A172 (cell line): ENCODE measurements around the gene PRDM13. TPM values are rescaled to one million over a fixed set of nuclear protein-coding genes. Genes with fewer than 3 reads are reported as not detected.
"Not testable (repeated sequence)": the region's sequence is repeated elsewhere in the genome, so short reads cannot be mapped to it uniquely, and the experiment has no call there.

ENCODE experiments used
- DNase-seq: peaks from one replicate; pipeline ENCODE4 v3.0.0-alpha.2; 2015; ENCODE audit warnings: low spot score
- total RNA-seq: library from RNA; depleted of rRNA; stranded (reverse); fragments of >200 nt; shearing (Covaris generic); gene quantifications from 2 replicates; pipeline ENCODE4 v1.2.3, GENCODE V29; 2014; rRNA removed

The PRDM13 gene
- total RNA-seq, result not detected in 2 replicates

- no peak for DNase-seq
Observed at GRCh38 chr6:99606656-99607415, at the start of gene PRDM13. PRDM13 (plus strand) TSS chr6:99606833; CDS start chr6:99607035, 202 bp downstream.

- DNase-seq, result no peak
Observed at GRCh38 chr6:99559057-99559456, 47.6 kb upstream of the PRDM13 start.

- no peak for DNase-seq
Observed at GRCh38 chr6:99560668-99561067, 46.0 kb upstream of the PRDM13 start.

GRCh38 chr6:99563056-99563723 is 43.4 kb upstream of the PRDM13 start:
- DNase-seq, result no peak

GRCh38 chr6:99568103-99568933 is 38.3 kb upstream of the PRDM13 start, which contains the start of gene CCNC:
CCNC (minus strand) TSS chr6:99568660; CDS start chr6:99568527, 133 bp downstream.
- peak; percentile 92 for DNase-seq

GRCh38 chr6:99573980-99574617 is 32.5 kb upstream of the PRDM13 start:
- no peak for DNase-seq

GRCh38 chr6:99575544-99576227 is 30.9 kb upstream of the PRDM13 start:
- no peak for DNase-seq

GRCh38 chr6:99579781-99580180 is 26.9 kb upstream of the PRDM13 start:
- no peak for DNase-seq

- DNase-seq, result no peak
Observed at GRCh38 chr6:99587792-99588191, 18.8 kb upstream of the PRDM13 start.

- DNase-seq, result peak; percentile 30
Observed at GRCh38 chr6:99588618-99589289, 17.9 kb upstream of the PRDM13 start.

- no peak for DNase-seq
Observed at GRCh38 chr6:99589290-99589672, 17.4 kb upstream of the PRDM13 start.

GRCh38 chr6:99589907-99590493 is 16.6 kb upstream of the PRDM13 start:
- DNase-seq, result no peak

- DNase-seq, result no peak
Observed at GRCh38 chr6:99590728-99591672, 15.6 kb upstream of the PRDM13 start.

GRCh38 chr6:99591673-99592364 is 14.8 kb upstream of the PRDM13 start:
- DNase-seq, result no peak

GRCh38 chr6:99592900-99593299 is 13.7 kb upstream of the PRDM13 start:
- DNase-seq, result no peak

GRCh38 chr6:99594696-99595095 is 11.9 kb upstream of the PRDM13 start:
- not testable (repeated sequence) for DNase-seq

GRCh38 chr6:99602520-99603420 is 3.9 kb upstream of the PRDM13 start:
- DNase-seq, result no peak
